HG03469 (cell line): ENCODE measurements around the gene FBRSL1.
"Not testable (repeated sequence)": the region's sequence is repeated elsewhere in the genome, so short reads cannot be mapped to it uniquely, and the experiment has no call there.

Source experiments
- ATAC-seq: cut with Tn5 transposase; IDR thresholded peaks from one replicate; pipeline ENCODE4 v1.9.1; 2021; ENCODE audit warnings: mild to moderate bottlenecking, moderate library complexity, moderate number of reproducible peaks; ENCODE audit not compliant: unreplicated experiment

FBRSL1 gene

DNA sequence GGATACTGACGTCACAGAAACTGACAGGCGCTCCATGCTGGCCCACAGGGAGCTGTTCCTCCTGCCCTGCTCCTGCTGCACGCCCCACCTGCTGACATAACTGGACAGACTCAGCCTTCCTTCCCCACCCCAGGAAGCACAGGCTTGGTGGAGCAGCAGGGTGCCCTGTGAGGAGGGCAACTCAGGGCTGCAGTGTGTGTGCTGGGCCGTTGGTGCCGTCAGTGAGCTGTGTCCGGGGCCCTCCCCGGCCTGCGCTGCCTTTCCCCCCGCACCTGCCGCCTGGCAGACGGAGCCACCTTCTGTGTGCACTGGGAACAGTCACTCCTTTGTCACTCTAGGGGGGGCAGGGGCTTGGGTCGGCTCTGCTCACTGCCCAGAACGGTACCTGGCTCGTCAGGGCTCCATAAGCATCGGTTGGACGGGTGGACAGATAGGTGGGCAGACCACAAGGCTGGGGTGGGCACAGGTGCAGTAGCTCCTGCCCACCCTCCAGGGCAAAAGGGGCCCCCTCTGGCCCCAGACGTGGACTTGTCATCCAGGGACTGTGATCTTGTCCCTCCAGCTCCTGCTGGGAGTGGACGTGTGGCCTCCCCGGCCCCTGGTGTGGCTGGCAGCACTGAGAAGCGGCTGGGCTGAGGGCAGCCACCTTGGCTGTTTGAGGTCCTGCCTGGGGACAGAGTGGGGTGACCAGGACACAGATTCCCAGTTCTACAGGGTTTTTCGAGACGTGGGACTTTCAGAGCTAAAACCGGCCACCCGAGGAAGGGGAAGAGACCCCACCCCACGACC, 32.8 kb downstream of the FBRSL1 start:
- no peak for ATAC-seq

- no peak for ATAC-seq
These were observed 33.8 kb downstream of the FBRSL1 start for GRCh38 chr12:132523576-132524331.

GRCh38 chr12:132524405-132524804, 34.5 kb downstream of the FBRSL1 start:
- no peak for ATAC-seq

GRCh38 chr12:132525011-132525832, 35.3 kb downstream of the FBRSL1 start:
- no peak for ATAC-seq

DNA sequence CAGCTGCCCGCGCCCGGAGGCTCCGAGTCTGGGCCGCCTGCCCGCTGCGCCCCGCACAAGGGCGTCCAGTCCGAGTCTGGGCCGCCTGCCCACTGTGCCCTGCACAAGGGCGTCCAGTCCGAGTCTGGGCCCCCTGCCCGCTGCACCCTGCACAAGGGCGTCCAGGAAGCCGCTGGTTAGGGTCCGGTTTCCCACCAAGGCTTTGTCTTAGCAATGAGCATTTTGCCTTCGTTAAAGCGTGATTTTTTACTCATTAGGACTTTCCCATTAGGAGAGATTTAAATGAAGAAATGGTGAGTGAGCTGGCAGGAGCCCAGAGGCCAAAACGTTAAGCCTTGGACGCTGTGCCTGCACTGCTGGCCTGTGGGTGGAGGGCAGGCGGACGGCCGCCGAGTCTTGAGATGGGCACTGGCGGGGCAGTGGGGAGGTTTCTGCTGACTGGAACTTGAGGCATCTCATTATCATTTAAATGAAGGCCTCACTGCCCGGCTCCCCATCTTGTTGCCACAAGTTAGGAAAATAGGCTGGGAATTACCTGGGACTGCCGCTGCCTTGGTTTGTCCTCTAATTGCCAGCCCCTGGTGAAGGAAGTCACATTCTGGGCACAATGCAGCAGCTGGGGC, 36.0 kb downstream of the FBRSL1 start:
- ATAC-seq, result no peak

DNA sequence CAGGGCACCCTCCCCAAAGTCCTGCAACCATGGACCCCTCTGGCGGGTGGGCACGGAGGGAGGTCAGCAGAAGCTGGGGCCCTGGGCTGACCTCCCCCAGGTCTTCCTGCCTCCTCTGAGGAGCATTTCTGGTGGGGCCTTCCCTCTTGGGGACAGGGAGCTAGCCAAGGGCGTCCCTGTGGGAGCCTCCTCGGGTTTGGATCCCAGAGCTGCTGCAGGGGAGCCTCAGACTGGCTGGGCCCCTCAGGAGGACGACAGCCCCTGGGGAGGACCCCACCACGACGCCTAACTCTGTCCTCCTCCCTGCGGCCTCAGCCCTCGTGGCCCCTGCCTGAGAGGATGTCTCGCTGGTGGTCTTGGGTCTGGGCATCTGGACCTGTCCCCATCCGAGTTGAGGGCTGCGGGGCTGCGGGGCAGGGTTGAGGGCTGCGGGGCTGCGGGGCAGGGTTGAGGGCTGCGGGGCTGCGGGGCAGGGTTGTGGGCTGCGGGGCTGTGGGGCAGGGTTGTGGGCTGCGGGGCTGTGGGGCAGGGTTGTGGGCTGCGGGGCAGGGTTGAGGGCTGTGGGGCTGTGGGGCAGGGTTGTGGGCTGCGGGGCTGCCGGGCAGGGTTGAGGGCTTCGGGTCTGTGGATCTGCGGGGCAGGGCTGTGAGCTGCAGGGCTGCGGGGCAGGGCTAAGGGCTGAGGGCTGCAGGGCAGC, 37.4 kb downstream of the FBRSL1 start:
- no peak for ATAC-seq

DNA sequence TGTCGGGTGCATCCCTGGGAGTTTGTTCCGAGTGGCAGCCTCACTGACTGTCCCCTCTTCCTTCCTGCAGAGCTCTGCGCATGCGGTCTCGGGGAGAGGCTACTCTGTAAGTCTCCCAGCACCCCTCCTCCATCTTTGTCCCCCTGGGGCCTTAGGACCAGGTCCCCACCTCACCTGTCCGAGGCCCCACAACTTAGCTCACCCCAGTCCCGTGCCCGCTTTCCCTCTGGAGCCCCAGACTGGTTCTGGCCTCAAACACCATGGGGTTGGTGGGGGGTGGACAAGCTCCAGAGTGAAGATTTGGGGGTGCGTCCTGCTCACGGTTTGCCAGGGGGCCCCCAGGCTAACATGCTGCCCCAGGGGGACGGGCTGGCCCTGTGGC, 37.9 kb downstream of the FBRSL1 start:
- ATAC-seq, result no peak

- no peak for ATAC-seq
These were observed 38.7 kb downstream of the FBRSL1 start for GRCh38 chr12:132528564-132529106.

DNA sequence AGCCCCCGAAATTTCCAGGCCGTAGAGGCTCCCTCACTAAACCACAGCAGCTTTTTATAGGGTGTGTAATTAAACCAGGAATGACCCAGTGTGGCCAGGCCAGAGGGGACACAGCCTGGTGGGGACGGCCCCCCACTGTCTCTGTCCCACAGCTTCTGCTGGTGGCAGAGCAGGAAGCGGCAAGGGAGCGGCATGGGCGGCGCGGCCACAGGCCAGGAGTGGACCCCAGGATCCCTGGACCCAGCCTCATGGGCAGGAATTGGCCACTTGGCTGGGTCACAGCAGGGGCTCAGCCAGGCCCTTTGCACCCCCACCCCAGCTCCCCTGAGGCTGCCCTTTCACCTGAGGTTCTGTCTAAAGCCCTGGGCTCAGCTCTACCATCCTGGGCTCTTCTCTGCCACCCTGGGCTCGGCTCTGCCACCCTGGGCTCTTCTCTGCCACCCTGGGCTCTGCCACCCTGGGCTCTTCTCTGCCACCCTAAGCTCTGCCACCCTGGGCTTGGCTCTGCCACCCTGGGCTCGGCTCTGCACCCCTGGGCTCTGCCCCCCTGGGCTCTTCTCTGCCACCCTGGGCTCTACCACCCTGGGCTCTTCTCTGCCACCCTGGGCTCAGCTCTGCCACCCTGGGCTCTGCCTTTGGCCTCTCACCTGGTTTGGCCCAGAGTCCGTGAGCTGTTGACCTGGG, 39.3 kb downstream of the FBRSL1 start:
- no peak for ATAC-seq

DNA sequence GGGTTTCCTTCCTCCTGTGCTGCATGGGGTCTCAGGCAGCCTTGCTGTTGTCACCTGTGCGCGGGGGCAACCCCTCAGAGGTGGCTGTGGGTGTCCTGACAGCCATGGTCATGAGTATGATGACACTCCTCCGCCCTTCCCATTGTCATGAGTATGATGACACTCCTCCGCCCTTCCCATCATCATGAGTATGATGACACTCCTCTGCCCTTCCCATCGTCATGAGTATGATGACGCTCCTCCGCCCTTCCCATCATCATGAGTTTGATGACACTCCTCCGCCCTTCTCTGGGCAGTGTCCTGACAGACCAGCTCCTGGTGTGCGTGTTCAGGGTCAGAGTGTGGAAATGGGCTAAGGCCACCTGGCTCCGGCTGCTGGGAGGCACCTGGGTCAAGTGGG, 40.0 kb downstream of the FBRSL1 start:
- no peak for ATAC-seq

DNA sequence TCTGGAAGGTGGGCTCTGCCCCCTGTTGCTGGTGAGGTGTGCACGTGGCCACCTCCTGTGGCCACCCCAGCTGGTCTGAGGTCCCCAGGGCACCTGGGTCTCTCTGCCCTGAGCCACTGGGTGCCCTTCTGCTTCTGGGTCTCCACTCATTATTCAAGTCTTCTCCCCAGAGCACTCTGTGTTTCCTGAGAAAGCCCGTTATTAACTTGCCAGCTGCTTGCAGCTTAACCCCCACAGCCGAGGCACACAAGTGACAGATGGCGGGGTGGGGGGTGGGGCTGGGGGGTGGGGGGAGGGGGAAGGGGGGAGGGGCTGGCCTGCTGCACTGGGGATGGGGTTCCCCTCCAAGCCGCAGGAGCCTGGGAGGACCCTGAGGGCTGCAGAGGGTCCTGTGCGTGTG, 40.5 kb downstream of the FBRSL1 start:
- ATAC-seq, result no peak

DNA sequence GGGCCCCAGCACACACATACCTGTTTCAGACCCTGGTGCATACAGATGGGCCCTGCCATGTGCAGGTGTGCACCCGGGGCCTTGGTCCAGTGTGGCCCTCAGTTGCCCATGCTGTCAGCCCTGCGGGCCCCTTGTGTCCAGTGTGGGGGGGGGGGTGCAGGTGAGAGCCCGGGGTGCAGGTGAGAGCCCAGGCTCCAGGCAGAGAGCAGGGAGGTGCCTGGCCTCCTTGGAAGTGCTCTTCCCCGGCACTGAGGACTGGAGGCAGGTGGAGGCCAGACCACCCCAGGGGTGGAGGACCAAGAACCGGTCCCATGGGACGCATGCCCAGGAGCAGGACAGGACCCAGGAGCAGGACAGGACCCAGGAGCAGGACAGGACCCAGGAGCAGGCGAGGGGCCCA, 40.9 kb downstream of the FBRSL1 start:
- ATAC-seq, result no peak

- not testable (repeated sequence) for ATAC-seq
These were observed 43.0 kb downstream of the FBRSL1 start for GRCh38 chr12:132532711-132533583.

GRCh38 chr12:132533584-132533958, 43.6 kb downstream of the FBRSL1 start:
- no peak for ATAC-seq

GRCh38 chr12:132534076-132534475, 44.1 kb downstream of the FBRSL1 start:
- no peak for ATAC-seq

GRCh38 chr12:132535019-132535418, 45.1 kb downstream of the FBRSL1 start:
- ATAC-seq, result no peak

- no peak for ATAC-seq
These were observed 46.3 kb downstream of the FBRSL1 start for GRCh38 chr12:132536102-132536876.

GRCh38 chr12:132537049-132537448, 47.1 kb downstream of the FBRSL1 start:
- ATAC-seq, result no peak
